ENCODE data around the gene LRAT.

- TF ChIP-seq CTCF (IDR thresholded peaks at IDR 0.05; ENCODE audit: low read depth, low read length) (no peak), POLR2A (IDR thresholded peaks at IDR 0.05; ENCODE audit: extremely low read depth, insufficient read length) (no peak)
Measured at GRCh38 chr4:154711522-154711921, 32.3 kb upstream of the LRAT start.

All from NB4 (cell line).